ENCODE results near the gene DEFB116.
"Not testable (repeated sequence)": the region's sequence is repeated elsewhere in the genome, so short reads cannot be mapped to it uniquely, and the experiment has no call there.

Gene DEFB116, protein sequence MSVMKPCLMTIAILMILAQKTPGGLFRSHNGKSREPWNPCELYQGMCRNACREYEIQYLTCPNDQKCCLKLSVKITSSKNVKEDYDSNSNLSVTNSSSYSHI

DNA sequence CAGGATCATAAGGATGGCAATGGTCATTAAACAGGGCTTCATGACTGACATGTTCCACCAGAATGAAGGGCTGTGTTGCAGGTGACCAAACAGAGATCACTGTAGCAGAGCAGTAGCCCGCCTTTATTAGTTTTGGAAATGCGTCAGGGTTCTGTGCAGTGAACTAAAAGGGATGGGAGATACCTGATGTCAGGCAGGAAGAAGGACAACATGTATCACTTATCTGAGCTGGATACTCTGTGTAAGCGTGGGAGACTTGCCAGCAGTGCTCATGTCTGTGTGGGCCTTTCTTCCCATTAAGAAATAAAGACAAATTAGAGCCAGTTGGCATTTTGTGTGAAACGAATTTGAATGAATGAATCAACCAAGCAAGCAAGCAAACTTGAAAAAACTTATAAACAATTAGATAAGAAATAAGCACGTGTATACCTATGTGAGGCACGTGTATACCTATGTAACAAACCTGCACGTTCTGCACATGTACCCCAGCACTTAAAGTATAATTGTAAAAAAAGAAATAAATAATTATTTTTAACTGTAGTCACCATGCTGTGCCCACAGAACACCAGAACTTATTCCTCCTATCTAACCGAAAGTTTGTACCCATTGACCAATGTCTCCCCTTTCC lies at the start of gene DEFB116:
Gene DEFB116 (minus strand): TSS at position 51 of the 628 bp plus-strand sequence. CDS start 0 bp downstream, at position 51.
- DNase-seq: no peak

DNA sequence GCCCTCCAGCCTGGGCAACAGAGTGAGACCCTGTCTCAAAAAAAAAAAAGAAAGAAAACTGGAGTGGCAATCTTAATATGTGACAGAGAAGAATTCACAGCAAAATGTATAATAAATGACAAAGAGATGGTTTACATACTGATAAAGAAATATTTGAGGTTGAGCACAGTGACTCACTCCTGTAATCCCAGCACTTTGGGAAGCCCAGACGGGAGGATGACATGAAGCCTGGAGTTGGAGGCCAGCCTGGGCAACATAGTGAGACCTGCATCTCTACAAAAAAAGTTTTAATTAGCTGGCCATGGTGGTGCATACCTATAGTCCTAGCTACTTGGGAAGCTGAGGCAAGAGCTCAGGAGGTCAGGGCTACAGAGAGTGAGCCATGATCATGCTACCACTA lies 47.6 kb upstream of the DEFB116 start:
- no peak for DNase-seq

- no peak for DNase-seq
Observed at GRCh38 chr20:31341470-31341869, 33.1 kb upstream of the DEFB116 start.

GRCh38 chr20:31330893-31331292 lies 22.5 kb upstream of the DEFB116 start:
- DNase-seq: no peak

- no peak for DNase-seq
Observed at GRCh38 chr20:31322504-31322903, 14.1 kb upstream of the DEFB116 start.

- DNase-seq: not testable (repeated sequence)
Observed at GRCh38 chr20:31284964-31285363, 23.4 kb downstream of the DEFB116 start.

- DNase-seq: no peak
Observed at GRCh38 chr20:31278178-31278577, 30.2 kb downstream of the DEFB116 start.

DNA sequence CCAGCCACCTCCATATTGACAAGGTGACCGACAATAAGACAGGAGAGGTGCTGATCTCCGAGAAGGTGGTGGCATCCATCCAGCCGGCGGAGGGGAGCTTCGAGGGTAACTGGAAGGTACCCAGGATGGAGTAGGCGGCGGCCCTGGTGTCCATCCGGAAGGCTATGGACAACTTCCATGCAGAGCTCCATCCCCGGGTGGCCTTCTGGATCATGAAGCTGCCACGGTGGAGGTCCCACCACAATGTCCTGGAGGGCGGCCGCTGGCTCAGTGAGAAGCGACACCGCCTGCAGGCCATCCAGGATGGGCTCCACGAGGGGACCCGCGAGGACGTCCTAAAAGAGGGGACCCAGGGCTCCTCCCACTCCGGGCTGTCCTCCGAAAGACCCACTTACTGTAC lies 33.9 kb downstream of the DEFB116 start:
- no peak for DNase-seq

DNA sequence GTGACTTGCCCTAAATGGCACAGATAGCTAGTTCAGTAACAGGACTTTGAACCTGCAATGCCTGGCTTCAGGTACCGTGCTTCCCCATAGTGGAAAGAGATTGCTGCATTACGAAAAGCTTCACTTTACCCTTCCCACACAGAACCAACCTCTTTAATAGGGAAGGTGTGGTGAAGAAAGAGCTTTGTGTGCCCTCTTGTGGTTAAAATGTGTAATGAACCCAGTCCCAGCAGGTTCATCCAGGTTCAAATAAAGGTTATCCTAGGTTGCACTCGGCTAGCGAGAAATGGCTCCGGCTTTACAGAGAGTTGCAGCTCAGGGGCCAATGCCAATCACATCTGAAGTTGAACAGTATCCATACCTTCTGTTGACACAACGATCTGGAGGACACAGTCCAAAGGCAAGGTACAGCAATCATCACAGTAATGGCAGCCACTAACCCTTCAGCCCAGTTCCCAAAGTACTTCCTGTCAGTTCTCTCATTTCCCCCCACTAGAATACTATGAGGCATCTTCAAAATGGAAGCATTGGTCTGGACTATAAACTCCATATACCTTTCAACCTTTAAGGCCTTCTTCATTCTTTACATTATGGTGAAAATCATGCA lies 48.0 kb downstream of the DEFB116 start:
- DNase-seq: no peak

- DNase-seq: no peak
Observed at GRCh38 chr20:31257364-31257763, 51.0 kb downstream of the DEFB116 start, which contains the start of gene DEFB115. DEFB115 (plus strand) TSS chr20:31257664; CDS start chr20:31257664, 0 bp downstream.

GRCh38 chr20:31256959-31257358 lies 51.4 kb downstream of the DEFB116 start:
- DNase-seq: no peak
